Liver (tissue), 9 donors: ENCODE results near the gene IQSEC2. TPM values are rescaled to one million over a fixed set of nuclear protein-coding genes. Genes with fewer than 3 reads are reported as not detected.

Experiments
- DNase-seq: peaks from one replicate; pipeline ENCODE4 v3.0.0-alpha.2; 2017; ENCODE audit warnings: low spot score
- H3K27ac ChIP-seq, 2 donors: one replicate each; pipeline ENCODE4 v1.7.0; 2013; ENCODE audit warnings: inconsistent platforms in 2 of 2, low read length in 2 of 2, control low read depth in 1 of 2, low read depth in 1 of 2, mild to moderate bottlenecking in 1 of 2
- H3K27me3 ChIP-seq, 4 donors: one replicate each; pipeline versions ENCODE4 v1.6.1 to v1.7.0; 2013; ENCODE audit warnings: low read length in 3 of 4, inconsistent platforms in 1 of 4, mild to moderate bottlenecking in 1 of 4, moderate library complexity in 1 of 4; ENCODE audit not compliant: control insufficient read depth in 4 of 4, insufficient read depth in 4 of 4
- H3K36me3 ChIP-seq, 4 donors: one replicate each; pipeline versions ENCODE4 v1.6.1 to v1.7.0; 2013; ENCODE audit warnings: low read length in 3 of 4, mild to moderate bottlenecking in 3 of 4, low read depth in 1 of 4, moderate library complexity in 1 of 4; ENCODE audit not compliant: control insufficient read depth in 4 of 4, insufficient read depth in 3 of 4
- H3K4me1 ChIP-seq, 4 donors: one replicate each; pipeline versions ENCODE4 v1.6.1 to v1.7.0; 2013; ENCODE audit warnings: low read length in 3 of 4, mild to moderate bottlenecking in 3 of 4, moderate library complexity in 1 of 4; ENCODE audit not compliant: control insufficient read depth in 4 of 4, insufficient read depth in 4 of 4
- H3K4me3 ChIP-seq, 3 donors: one replicate each; pipeline versions ENCODE4 v1.6.1 to v1.7.0; 2013; ENCODE audit warnings: low read length in 3 of 3, control low read depth in 1 of 3, low read depth in 1 of 3, mild to moderate bottlenecking in 1 of 3
- H3K9ac ChIP-seq, 2 donors: one replicate each; pipeline ENCODE4 v1.7.0; 2013; ENCODE audit warnings: low read length in 2 of 2, mild to moderate bottlenecking in 2 of 2, moderate library complexity in 2 of 2, control low read depth in 1 of 2, low read depth in 1 of 2
- H3K9me3 ChIP-seq, 4 donors: one replicate each; pipeline versions ENCODE4 v1.6.1 to v1.7.0; 2013; ENCODE audit warnings: low read length in 3 of 4; ENCODE audit not compliant: control insufficient read depth in 4 of 4
- EGR1 ChIP-seq, 2 donors: IDR thresholded peaks; 2 replicates each; pipeline ENCODE4 v1.6.1; 2016 to 2018; ENCODE audit warnings: antibody characterized with exemption in 2 of 2, low read depth in 2 of 2
- FOXA1 ChIP-seq: IDR thresholded peaks from 2 replicates; pipeline ENCODE4 v1.6.1; 2016; ENCODE audit warnings: antibody characterized with exemption
- FOXA2 ChIP-seq: IDR thresholded peaks from 2 replicates; pipeline ENCODE4 v1.6.1; 2016; ENCODE audit warnings: antibody characterized with exemption
- GABPA ChIP-seq, 2 donors: IDR thresholded peaks in 1 of 2; conservative IDR thresholded peaks in 1 of 2; 2 replicates each; pipeline ENCODE4 v1.6.1; 2016; ENCODE audit warnings: antibody characterized with exemption in 2 of 2, mild to moderate bottlenecking in 1 of 2, moderate library complexity in 1 of 2
- HNF4A ChIP-seq, 2 donors: conservative IDR thresholded peaks; 2 replicates each; pipeline ENCODE4 v1.6.1; 2016; ENCODE audit warnings: antibody characterized with exemption in 2 of 2, mild to moderate bottlenecking in 2 of 2
- NR2F2 ChIP-seq: IDR thresholded peaks from 2 replicates; pipeline ENCODE4 v1.6.1; 2016; ENCODE audit warnings: antibody characterized with exemption
- RAD21 ChIP-seq, 2 donors: IDR thresholded peaks; 2 replicates each; pipeline ENCODE4 v1.6.1; 2016; ENCODE audit warnings: antibody characterized with exemption in 2 of 2, mild to moderate bottlenecking in 2 of 2
- RXRA ChIP-seq, 2 donors: IDR thresholded peaks; 2 replicates each; pipeline ENCODE4 v1.6.1; 2017 to 2018; ENCODE audit warnings: antibody characterized with exemption in 2 of 2, mild to moderate bottlenecking in 1 of 2
- SP1 ChIP-seq: IDR thresholded peaks from 2 replicates; pipeline ENCODE4 v1.6.1; 2018; ENCODE audit warnings: antibody characterized with exemption, mild to moderate bottlenecking
- TAF1 ChIP-seq: conservative IDR thresholded peaks from 2 replicates; pipeline ENCODE4 v1.6.1; 2016; ENCODE audit warnings: antibody characterized with exemption, mild to moderate bottlenecking
- YY1 ChIP-seq: IDR thresholded peaks from 2 replicates; pipeline ENCODE4 v1.6.1; 2016; ENCODE audit warnings: antibody characterized with exemption, mild to moderate bottlenecking
- WGBS: extraction: QIAGEN DNeasy Blood & Tissue Kit; methylation state at CpG from one replicate; pipeline ENCODE4 v1.1.7; 2013; 5-methylcytosine and 5-hydroxymethylcytosine counted together
- polyA plus RNA-seq, 2 donors: library from polyadenylated mRNA; stranded (reverse) in 1 of 2; unstranded in 1 of 2; fragments of 200-250 nt in 1 of 2; fragments of >200 nt in 1 of 2; fragmentation: Nextera tagmentation in 1 of 2; extraction: Ambion mirVana in 1 of 2; gene quantifications; one replicate each; pipeline versions ENCODE4 v1.2.1 to v1.2.3, GENCODE V29; 2013 to 2015
- total RNA-seq, 2 donors: library from RNA; depleted of rRNA; stranded (reverse); fragments of >200 nt; gene quantifications; one replicate each; pipeline ENCODE4 v1.2.3, GENCODE V29; 2014
- TF ChIP-seq, protein P1 (sequence below): IDR thresholded peaks from 2 replicates; pipeline ENCODE4 v1.6.1; 2016; ENCODE audit warnings: antibody characterized with exemption
- TF ChIP-seq, protein P2 (sequence below): IDR thresholded peaks from 2 replicates; pipeline ENCODE4 v1.6.1; 2016; ENCODE audit warnings: antibody characterized with exemption
- TF ChIP-seq, protein P3 (sequence below): IDR thresholded peaks from 2 replicates; pipeline ENCODE4 v1.6.1; 2016; ENCODE audit warnings: antibody characterized with exemption
- TF ChIP-seq, protein P4 (sequence below): IDR thresholded peaks from 2 replicates; pipeline ENCODE4 v1.6.1; 2016; ENCODE audit warnings: antibody characterized with exemption, mild to moderate bottlenecking
- TF ChIP-seq, protein P5 (sequence below): fragments of 150-350 bp; IDR thresholded peaks from 2 replicates; pipeline ENCODE4 v1.5.1; 2017; ENCODE audit warnings: improper control_type of control experiment, low read depth, low read length; ENCODE audit not compliant: missing input control
- donor health status: healthy.
- donor health status: healthy.
- donor health status: healthy.
- donor health status: healthy.
- donor health status: healthy.

The IQSEC2 gene
- total and polyA plus RNA-seq, 4 donors = 0.40 to 2.1 (median 1.4) TPM

DNA sequence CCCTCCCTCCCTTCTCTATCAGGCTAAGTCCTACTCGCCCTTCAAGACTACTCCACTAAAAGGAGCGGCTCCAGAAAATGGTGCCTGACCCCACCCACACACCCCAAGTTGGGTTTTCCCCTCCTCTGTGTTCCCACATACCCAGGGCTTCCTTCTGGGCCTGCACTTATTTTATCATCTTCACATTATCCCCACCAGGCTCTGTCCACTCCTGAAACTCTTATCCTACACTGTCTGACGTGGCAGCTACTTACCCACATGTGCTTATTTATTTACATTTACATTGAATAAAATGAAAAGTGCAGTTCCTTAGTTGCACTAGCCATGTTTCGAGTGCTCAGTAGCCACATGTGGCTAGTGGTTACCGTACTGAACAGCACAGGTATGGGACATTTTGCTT is 51.3 kb downstream of the IQSEC2 start:
- 82% methylated on average over 5 of the region's 5 CpGs for WGBS
- no peaks in the 10 kb centered on the region for H3K27me3 ChIP-seq
- no peaks in the 10 kb centered on the region for H3K9me3 ChIP-seq
- no peak overlapping the region for H3K27ac ChIP-seq
- TF ChIP-seq FOXA2 (no peak), YY1 (no peak), GABPA (IDR thresholded peaks at IDR 0.05 in 1 of 2, conservative IDR thresholded peaks at IDR 0.05 in 1 of 2) (no peak), SP1 (no peak), RAD21 (IDR thresholded peaks at IDR 0.05) (no peak), RXRA (IDR thresholded peaks at IDR 0.05) (no peak), NR2F2 (no peak)
- TF ChIP-seq, protein P1, sequence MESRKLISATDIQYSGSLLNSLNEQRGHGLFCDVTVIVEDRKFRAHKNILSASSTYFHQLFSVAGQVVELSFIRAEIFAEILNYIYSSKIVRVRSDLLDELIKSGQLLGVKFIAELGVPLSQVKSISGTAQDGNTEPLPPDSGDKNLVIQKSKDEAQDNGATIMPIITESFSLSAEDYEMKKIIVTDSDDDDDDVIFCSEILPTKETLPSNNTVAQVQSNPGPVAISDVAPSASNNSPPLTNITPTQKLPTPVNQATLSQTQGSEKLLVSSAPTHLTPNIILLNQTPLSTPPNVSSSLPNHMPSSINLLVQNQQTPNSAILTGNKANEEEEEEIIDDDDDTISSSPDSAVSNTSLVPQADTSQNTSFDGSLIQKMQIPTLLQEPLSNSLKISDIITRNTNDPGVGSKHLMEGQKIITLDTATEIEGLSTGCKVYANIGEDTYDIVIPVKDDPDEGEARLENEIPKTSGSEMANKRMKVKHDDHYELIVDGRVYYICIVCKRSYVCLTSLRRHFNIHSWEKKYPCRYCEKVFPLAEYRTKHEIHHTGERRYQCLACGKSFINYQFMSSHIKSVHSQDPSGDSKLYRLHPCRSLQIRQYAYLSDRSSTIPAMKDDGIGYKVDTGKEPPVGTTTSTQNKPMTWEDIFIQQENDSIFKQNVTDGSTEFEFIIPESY = no peak
- TF ChIP-seq, protein P2, sequence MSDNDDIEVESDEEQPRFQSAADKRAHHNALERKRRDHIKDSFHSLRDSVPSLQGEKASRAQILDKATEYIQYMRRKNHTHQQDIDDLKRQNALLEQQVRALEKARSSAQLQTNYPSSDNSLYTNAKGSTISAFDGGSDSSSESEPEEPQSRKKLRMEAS = no peak
- H3K4me1 ChIP-seq = peaks cover 2 to 7% (median 6%) of the 10 kb centered on the region in 4 donors
- no peaks in the 10 kb centered on the region for H3K36me3 ChIP-seq
- H3K4me3 ChIP-seq = no peak overlapping the region
- no peak overlapping the region for H3K9ac ChIP-seq
- DNase-seq = no peak

DNA sequence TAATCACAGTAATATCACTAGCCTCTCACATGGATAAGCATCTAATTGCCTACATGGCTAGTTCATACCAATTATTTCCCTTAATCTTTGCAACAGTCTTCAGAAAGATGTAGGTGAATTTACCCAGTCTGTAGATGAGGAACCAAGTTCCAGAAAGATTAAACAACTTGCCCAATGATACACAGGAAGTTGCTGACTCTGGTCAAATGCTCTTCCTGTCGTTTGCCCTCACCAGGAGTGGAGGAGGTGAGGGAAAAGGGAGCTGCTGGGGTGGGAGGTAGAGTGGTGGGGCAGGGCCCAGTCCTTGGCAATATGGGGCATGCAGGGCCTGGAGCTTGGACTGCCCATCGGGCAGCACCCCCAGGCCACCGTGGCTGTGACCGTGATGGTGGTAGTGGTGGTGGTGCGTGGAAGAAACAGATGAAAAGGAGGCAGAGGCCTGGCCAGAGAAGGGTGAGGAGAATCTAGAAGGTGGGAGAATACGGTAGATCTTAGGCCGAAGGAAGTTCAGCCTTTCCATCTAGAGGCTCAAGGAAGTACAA is 54.1 kb downstream of the IQSEC2 start:
- TF ChIP-seq FOXA2 = no peak
- no peak for TF ChIP-seq EGR1 (IDR thresholded peaks at IDR 0.05; ENCODE audit: low read depth in 2 of 2)
- TF ChIP-seq, protein P3, sequence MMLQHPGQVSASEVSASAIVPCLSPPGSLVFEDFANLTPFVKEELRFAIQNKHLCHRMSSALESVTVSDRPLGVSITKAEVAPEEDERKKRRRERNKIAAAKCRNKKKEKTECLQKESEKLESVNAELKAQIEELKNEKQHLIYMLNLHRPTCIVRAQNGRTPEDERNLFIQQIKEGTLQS = no peak
- TF ChIP-seq HNF4A (conservative IDR thresholded peaks at IDR 0.05) = no peak
- TF ChIP-seq TAF1 = no peak
- TF ChIP-seq, protein P4, sequence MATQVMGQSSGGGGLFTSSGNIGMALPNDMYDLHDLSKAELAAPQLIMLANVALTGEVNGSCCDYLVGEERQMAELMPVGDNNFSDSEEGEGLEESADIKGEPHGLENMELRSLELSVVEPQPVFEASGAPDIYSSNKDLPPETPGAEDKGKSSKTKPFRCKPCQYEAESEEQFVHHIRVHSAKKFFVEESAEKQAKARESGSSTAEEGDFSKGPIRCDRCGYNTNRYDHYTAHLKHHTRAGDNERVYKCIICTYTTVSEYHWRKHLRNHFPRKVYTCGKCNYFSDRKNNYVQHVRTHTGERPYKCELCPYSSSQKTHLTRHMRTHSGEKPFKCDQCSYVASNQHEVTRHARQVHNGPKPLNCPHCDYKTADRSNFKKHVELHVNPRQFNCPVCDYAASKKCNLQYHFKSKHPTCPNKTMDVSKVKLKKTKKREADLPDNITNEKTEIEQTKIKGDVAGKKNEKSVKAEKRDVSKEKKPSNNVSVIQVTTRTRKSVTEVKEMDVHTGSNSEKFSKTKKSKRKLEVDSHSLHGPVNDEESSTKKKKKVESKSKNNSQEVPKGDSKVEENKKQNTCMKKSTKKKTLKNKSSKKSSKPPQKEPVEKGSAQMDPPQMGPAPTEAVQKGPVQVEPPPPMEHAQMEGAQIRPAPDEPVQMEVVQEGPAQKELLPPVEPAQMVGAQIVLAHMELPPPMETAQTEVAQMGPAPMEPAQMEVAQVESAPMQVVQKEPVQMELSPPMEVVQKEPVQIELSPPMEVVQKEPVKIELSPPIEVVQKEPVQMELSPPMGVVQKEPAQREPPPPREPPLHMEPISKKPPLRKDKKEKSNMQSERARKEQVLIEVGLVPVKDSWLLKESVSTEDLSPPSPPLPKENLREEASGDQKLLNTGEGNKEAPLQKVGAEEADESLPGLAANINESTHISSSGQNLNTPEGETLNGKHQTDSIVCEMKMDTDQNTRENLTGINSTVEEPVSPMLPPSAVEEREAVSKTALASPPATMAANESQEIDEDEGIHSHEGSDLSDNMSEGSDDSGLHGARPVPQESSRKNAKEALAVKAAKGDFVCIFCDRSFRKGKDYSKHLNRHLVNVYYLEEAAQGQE = no peak
- no peak for TF ChIP-seq NR2F2
- TF ChIP-seq, protein P5, sequence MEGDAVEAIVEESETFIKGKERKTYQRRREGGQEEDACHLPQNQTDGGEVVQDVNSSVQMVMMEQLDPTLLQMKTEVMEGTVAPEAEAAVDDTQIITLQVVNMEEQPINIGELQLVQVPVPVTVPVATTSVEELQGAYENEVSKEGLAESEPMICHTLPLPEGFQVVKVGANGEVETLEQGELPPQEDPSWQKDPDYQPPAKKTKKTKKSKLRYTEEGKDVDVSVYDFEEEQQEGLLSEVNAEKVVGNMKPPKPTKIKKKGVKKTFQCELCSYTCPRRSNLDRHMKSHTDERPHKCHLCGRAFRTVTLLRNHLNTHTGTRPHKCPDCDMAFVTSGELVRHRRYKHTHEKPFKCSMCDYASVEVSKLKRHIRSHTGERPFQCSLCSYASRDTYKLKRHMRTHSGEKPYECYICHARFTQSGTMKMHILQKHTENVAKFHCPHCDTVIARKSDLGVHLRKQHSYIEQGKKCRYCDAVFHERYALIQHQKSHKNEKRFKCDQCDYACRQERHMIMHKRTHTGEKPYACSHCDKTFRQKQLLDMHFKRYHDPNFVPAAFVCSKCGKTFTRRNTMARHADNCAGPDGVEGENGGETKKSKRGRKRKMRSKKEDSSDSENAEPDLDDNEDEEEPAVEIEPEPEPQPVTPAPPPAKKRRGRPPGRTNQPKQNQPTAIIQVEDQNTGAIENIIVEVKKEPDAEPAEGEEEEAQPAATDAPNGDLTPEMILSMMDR = no peak
- no peak for TF ChIP-seq YY1
- TF ChIP-seq, protein P1 = no peak
- TF ChIP-seq FOXA1 = no peak
- TF ChIP-seq, protein P2 = no peak
- no peak for TF ChIP-seq SP1
- TF ChIP-seq GABPA (IDR thresholded peaks at IDR 0.05 in 1 of 2, conservative IDR thresholded peaks at IDR 0.05 in 1 of 2) = no peak
- no peaks in the 10 kb centered on the region for H3K36me3 ChIP-seq
- no peaks in the 10 kb centered on the region for H3K27me3 ChIP-seq
- H3K4me3 ChIP-seq = no peak overlapping the region
- no peak for DNase-seq
- H3K9ac ChIP-seq = no peak overlapping the region
- H3K4me1 ChIP-seq = peaks cover 5 to 28% (median 25%) of the 10 kb centered on the region in 4 donors
- no peak overlapping the region for H3K27ac ChIP-seq
- 80% methylated on average over 7 of the region's 7 CpGs for WGBS
- no peaks in the 10 kb centered on the region for H3K9me3 ChIP-seq
